ENCODE measurements around the gene FOXJ2. TPM values are rescaled to one million over a fixed set of nuclear protein-coding genes. Genes with fewer than 3 reads are reported as not detected.
"Not testable (repeated sequence)": the region's sequence is repeated elsewhere in the genome, so short reads cannot be mapped to it uniquely, and the experiment has no call there.

FOXJ2 gene
- total RNA-seq, 4 donors from 2014 or later, result 7.4 to 37.7 (median 10.8) TPM

- Histone ChIP-seq H3K9me3 (no peaks in the 10 kb centered on the region), H3K27me3 (no peaks in the 10 kb centered on the region), H3K36me3 (no peaks in the 10 kb centered on the region), H3K4me3 (peak overlapping the region; percentile 65 to 80), H3K4me1 (no peaks in the 10 kb centered on the region), H3K27ac (peak overlapping the region; percentile 99 to 100)
- peak; percentile 97 to 99 for DNase-seq
- TF ChIP-seq POLR2A (IDR thresholded peaks at IDR 0.05), result peak; percentile 72 to 74
- TF ChIP-seq, protein P1, sequence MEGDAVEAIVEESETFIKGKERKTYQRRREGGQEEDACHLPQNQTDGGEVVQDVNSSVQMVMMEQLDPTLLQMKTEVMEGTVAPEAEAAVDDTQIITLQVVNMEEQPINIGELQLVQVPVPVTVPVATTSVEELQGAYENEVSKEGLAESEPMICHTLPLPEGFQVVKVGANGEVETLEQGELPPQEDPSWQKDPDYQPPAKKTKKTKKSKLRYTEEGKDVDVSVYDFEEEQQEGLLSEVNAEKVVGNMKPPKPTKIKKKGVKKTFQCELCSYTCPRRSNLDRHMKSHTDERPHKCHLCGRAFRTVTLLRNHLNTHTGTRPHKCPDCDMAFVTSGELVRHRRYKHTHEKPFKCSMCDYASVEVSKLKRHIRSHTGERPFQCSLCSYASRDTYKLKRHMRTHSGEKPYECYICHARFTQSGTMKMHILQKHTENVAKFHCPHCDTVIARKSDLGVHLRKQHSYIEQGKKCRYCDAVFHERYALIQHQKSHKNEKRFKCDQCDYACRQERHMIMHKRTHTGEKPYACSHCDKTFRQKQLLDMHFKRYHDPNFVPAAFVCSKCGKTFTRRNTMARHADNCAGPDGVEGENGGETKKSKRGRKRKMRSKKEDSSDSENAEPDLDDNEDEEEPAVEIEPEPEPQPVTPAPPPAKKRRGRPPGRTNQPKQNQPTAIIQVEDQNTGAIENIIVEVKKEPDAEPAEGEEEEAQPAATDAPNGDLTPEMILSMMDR (IDR thresholded peaks at IDR 0.05), result no peak
- intact Hi-C loops (cut with DNase I; ENCODE audit: low total_unique reads), result no loop called here
Observed at GRCh38 chr12:8026291-8026900, 6.1 kb upstream of the FOXJ2 start.

DNA sequence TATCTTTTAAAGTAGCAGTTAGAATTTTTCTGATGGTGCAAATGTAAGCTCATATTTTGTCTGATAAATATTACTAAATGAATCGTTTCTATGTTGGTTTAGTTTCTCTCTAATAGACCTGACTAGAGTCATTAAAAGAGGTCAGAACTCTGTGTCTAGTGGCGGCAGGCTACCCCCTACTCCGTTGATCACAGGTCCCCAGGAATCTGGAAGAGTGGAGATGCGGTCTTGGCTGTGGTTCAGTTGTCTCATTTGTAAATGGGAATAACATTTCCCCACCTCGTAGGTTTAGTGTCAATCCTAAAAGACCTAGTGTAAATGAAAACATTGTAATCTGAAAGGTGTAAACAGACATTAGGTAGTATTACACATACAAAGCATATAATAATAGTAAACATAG is 4.7 kb upstream of the FOXJ2 start:
- TF ChIP-seq, protein P1 (IDR thresholded peaks at IDR 0.05), result no peak
- no peak for TF ChIP-seq POLR2A (IDR thresholded peaks at IDR 0.05)
- H3K4me3 ChIP-seq, result no peak overlapping the region
- peak overlapping the region in 1 of 2 donors; percentile 99 for H3K27ac ChIP-seq
- intact Hi-C loops (cut with DNase I; ENCODE audit: low total_unique reads), result no loop called here
- H3K4me1 ChIP-seq, result no peaks in the 10 kb centered on the region
- no peaks in the 10 kb centered on the region for H3K36me3 ChIP-seq
- no peak for DNase-seq
- H3K27me3 ChIP-seq, result no peaks in the 10 kb centered on the region
- H3K9me3 ChIP-seq, result no peaks in the 10 kb centered on the region

GRCh38 chr12:8028267-8028666 is 4.2 kb upstream of the FOXJ2 start:
- Histone ChIP-seq H3K27me3 (no peaks in the 10 kb centered on the region), H3K4me3 (no peak overlapping the region), H3K27ac (no peak overlapping the region), H3K36me3 (no peaks in the 10 kb centered on the region), H3K9me3 (no peaks in the 10 kb centered on the region), H3K4me1 (no peaks in the 10 kb centered on the region)
- no peak for TF ChIP-seq POLR2A (IDR thresholded peaks at IDR 0.05)
- TF ChIP-seq, protein P1 (IDR thresholded peaks at IDR 0.05), result no peak
- intact Hi-C loops (cut with DNase I; ENCODE audit: low total_unique reads), result no loop called here
- DNase-seq, result no peak

- H3K27ac ChIP-seq, result no peak overlapping the region
- no peak overlapping the region for H3K4me3 ChIP-seq
- TF ChIP-seq, protein P1 (IDR thresholded peaks at IDR 0.05), result no peak
- TF ChIP-seq POLR2A (IDR thresholded peaks at IDR 0.05), result no peak
- peaks cover 0 to 3% of the 10 kb centered on the region in 2 donors for H3K4me1 ChIP-seq
- no peaks in the 10 kb centered on the region for H3K9me3 ChIP-seq
- H3K27me3 ChIP-seq, result no peaks in the 10 kb centered on the region
- DNase-seq, result no peak
- intact Hi-C loops (cut with DNase I; ENCODE audit: low total_unique reads), result no loop called here
- H3K36me3 ChIP-seq, result no peaks in the 10 kb centered on the region
Observed at GRCh38 chr12:8030189-8030588, 2.3 kb upstream of the FOXJ2 start.

DNA sequence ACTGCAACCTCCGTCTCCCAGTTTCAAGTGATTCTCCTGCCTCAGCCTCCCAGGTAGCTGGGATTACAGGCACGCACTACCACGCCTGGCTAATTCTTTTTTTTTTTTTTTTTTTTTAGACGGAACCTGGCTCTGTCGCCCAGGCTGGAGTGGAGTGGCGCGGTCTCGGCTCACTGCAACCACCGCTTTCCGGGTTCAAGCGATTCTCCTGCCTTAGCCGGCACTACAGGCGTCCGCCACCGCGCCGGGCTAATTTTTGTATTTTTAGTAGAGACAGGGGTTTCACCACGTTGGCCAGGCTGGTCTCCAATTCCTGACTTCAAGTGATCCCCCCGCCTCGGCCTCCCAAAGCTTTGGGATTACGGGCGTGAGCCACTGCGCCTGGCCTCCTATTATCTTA is 1.5 kb upstream of the FOXJ2 start:
- H3K4me1 ChIP-seq; H3K4me3 ChIP-seq; intact Hi-C loops (cut with DNase I; ENCODE audit: low total_unique reads); DNase-seq; H3K27ac ChIP-seq; H3K27me3 ChIP-seq; H3K9me3 ChIP-seq; H3K36me3 ChIP-seq: not testable (repeated sequence)

GRCh38 chr12:8031872-8032241 is 659 bp upstream of the FOXJ2 start:
- intact Hi-C loops (cut with DNase I; ENCODE audit: low total_unique reads), result no loop called here
- H3K4me1 ChIP-seq, result peaks cover 0 to 3% of the 10 kb centered on the region in 2 donors
- H3K27ac ChIP-seq, result peak overlapping the region; percentile 97 to 98
- peak overlapping the region; percentile 80 to 95 for H3K4me3 ChIP-seq
- H3K27me3 ChIP-seq, result no peaks in the 10 kb centered on the region
- H3K9me3 ChIP-seq, result no peaks in the 10 kb centered on the region
- no peaks in the 10 kb centered on the region for H3K36me3 ChIP-seq
- DNase-seq, result no peak
- TF ChIP-seq, protein P1 (IDR thresholded peaks at IDR 0.05), result no peak
- no peak for TF ChIP-seq POLR2A (IDR thresholded peaks at IDR 0.05)

Measured in uterus (tissue), 4 donors.